ENCODE data around the gene KRTAP9-6.
"Not testable (repeated sequence)": the region's sequence is repeated elsewhere in the genome, so short reads cannot be mapped to it uniquely, and the experiment has no call there.

The KRTAP9-6 gene

DNA sequence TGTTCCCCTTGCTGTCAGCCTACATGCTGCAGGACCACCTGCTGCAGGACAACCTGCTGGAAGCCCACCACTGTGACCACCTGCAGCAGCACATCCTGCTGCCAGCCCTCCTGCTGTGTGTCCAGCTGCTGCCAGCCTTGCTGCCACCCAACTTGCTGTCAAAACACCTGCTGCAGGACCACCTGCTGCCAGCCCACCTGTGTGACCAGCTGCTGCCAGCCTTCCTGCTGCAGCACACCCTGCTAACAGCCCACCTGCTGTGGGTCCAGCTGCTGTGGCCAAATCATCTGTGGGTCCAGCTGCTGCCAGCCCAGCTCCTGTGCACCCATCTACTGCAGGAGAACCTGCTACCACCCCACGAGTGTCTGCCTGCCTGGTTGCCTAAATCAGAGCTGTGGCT, 6.1 kb downstream of the KRTAP9-6 start:
- DNase-seq (ENCODE audit: low spot score), result not testable (repeated sequence)

DNA sequence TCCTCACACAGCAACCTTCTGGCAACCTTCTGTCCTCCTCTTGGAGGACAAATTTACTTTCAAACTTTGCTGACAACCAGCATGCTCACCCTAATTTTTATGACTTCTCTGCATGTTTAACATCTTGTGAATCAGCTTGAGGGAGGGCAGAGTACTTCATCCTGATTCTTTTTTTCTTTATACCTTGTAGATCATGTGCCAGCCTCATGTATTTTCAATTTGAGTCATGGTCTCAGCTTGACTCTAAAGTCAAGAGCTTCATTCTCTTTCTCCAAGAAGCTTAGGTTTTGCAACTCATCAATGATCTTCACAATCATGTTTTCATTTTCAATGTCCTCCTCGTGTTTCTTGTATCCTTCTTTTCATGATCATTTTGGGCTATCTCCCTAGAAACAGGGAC, 6.7 kb downstream of the KRTAP9-6 start:
- DNase-seq (ENCODE audit: low spot score), result no peak

DNA sequence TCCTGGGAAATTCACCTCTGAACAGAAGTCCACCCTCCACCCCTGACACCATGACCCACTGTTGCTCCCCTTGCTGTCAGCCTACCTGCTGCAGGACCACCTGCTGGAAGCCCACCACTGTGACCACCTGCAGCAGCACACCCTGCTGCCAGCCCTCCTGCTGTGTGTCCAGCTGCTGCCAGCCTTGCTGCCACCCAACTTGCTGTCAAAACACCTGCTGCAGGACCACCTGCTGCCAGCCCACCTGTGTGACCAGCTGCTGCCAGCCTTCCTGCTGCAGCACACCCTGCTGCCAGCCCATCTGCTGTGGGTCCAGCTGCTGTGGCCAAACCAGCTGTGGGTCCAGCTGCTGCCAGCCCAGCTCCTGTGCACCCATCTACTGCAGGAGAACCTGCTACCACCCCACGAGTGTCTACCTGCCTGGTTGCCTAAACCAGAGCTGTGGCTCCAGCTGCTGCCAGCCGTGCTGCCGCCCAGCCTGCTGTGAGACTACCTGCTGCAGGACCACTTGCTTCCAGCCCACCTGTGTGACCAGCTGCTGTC, 10.5 kb downstream of the KRTAP9-6 start, which contains the start of gene KRTAP9-7:
TSS of gene KRTAP9-7 (plus strand) at position 51 of the 543 bp plus-strand sequence. CDS start at position 51, 0 bp downstream.
- DNase-seq (ENCODE audit: low spot score), result not testable (repeated sequence)

DNA sequence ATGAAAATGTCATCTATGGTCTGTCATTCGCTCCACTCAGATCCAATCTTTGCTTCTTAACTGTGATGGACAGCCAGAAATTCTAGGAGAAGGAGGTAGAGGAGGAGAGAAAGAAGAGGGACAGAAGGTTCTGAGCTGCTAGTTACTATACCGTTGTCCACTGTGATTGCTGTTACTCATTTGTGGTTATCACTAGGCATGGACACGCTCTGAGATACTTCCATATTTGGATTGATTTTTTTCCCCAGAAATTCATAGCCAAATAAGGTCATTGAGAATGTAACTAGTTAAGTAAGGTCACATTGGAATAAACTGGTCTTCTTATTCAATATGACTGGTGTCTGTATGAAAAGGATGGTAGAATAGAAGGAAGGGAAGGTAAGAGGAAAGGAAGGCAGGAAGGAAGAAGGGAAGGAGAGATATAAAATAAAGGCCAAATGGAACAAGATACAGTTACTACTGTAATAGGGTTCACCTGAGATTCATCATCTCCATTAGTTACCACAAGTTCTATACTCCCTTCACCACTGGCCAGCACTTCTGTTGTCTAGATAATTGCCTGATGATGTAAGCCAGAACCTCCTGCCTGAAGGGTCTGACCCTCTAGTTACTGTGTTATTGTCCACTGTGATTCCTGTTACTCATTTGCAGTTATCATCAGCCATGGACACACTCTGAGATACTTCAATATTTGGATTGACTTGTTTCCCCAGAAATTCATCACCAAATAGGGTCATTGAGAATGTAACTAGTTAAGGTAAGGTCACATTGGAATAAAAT, 13.2 kb downstream of the KRTAP9-6 start:
- no peak for DNase-seq (ENCODE audit: low spot score)

GRCh38 chr17:41284043-41284442, 18.9 kb downstream of the KRTAP9-6 start:
- no peak for DNase-seq (ENCODE audit: low spot score)

GRCh38 chr17:41284546-41284945, 19.4 kb downstream of the KRTAP9-6 start:
- DNase-seq (ENCODE audit: low spot score), result no peak

- DNase-seq (ENCODE audit: low spot score), result no peak
Measured at GRCh38 chr17:41287050-41287449, 21.9 kb downstream of the KRTAP9-6 start.

GRCh38 chr17:41294016-41294415, 28.8 kb downstream of the KRTAP9-6 start:
- DNase-seq (ENCODE audit: low spot score), result no peak

GRCh38 chr17:41296846-41297245, 31.7 kb downstream of the KRTAP9-6 start:
- no peak for DNase-seq (ENCODE audit: low spot score)

DNA sequence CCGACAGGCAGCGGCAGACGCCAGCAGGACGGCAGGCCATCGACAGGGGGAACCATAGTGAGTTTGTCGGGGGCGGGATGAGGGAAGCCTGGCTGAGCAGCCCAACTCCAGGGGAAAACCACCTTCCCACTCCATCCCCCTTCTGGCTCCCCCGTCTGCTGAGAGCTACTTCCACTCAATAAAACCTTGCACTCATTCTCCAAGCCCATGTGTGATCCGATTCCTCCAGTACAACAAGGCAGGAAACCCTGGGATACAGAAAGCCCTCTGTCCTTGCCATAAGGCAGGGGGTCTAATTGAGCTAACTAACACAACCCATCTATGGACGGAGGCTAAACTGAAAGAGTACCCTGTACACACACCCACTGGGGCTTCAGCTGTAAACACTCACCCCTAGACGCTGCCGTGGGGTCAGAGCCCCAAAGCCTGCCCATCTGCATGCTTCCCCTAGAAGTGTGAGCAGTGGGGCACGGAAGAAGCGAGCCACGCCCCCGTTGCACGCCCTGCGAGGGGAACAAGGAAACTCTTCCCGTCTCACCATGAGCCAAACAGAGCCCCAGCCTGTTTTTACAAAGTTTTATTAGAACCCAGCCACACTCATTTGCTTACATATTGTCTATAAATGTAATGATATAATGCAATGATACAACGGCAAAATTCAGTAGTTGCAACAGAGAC, 33.4 kb downstream of the KRTAP9-6 start:
- no peak for DNase-seq (ENCODE audit: low spot score)

GRCh38 chr17:41301204-41301790, 36.1 kb downstream of the KRTAP9-6 start:
- no peak for DNase-seq (ENCODE audit: low spot score)

GRCh38 chr17:41301916-41302901, 37.0 kb downstream of the KRTAP9-6 start, which contains the start of gene KRTAP29-1:
Gene KRTAP29-1 (minus strand): TSS chr17:41302851. CDS start chr17:41302851, 0 bp downstream.
- DNase-seq (ENCODE audit: low spot score), result no peak

GRCh38 chr17:41302981-41303380, 37.8 kb downstream of the KRTAP9-6 start:
- no peak for DNase-seq (ENCODE audit: low spot score)

DNA sequence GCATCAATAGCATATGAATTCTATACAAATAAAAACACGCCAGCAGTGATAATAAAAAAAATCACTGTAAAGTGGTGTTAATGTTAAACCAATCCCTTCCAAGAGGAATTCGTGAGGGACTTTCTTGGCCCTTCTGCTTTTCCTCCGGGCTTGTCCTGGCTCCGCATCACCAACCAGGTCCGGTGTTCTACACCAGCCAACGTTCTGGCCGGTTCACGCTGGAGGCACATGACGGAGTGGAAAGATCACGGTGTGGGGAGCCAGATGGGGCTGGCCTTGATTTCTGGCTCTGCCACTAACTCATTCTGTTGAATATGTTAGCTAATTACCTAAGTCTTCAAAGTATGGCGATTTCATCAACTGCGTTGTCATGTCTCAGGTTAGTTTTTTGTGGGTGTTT, 38.9 kb downstream of the KRTAP9-6 start:
- DNase-seq (ENCODE audit: low spot score), result no peak

DNA sequence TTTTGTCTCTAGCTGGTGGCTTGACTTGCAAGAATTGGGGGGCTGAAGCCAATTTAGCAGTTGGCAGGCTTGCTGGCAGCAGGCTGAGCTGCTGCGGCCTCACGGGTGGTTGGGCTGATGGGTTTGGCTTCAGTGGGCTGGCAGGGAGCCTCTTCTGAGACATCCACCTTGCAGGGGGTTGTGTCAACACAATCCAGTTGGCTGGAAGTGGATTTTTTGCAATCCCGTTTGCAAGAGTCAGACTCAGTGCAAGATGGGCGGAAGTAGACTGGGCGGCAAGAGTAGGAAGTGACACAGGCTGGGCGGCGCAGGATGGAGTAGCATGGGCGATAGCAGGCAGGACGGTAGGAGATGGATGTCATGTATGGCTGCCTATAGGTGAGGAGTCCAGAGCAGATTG, 42.5 kb downstream of the KRTAP9-6 start:
- DNase-seq (ENCODE audit: low spot score), result no peak

GRCh38 chr17:41308251-41308917, 43.2 kb downstream of the KRTAP9-6 start:
- DNase-seq (ENCODE audit: low spot score), result no peak

DNA sequence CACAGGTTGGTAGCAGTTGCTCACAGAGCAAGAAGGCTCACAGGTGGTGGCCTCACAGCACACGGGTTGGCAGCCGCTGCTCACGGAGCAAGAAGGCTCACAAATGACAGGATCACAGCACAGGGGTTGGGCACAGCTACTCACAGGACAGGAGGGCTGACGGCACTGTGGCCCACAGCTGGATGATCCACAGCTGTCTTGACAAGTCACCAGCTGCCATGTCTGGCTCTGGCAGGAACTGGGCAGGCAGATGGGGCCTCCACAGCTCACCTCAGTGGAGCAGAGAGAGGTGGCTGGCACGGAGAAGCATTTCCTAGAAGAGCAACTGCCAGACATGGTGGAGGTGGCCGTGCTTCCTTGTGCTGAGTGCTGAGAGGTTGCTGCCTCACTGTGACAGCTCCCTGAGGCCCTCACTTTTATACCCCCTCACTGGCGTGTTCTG, 43.8 kb downstream of the KRTAP9-6 start, which contains the start of gene KRTAP16-1:
TSS of gene KRTAP16-1 (minus strand) at position 392 of the 442 bp plus-strand sequence. CDS start at position 336, 56 bp downstream.
- no peak for DNase-seq (ENCODE audit: low spot score)

GRCh38 chr17:41311111-41311510, 45.9 kb downstream of the KRTAP9-6 start:
- DNase-seq (ENCODE audit: low spot score), result no peak

- DNase-seq (ENCODE audit: low spot score), result no peak
Measured at GRCh38 chr17:41315204-41315794, 50.1 kb downstream of the KRTAP9-6 start, which contains the start of gene KRTAP17-1. Gene KRTAP17-1 (minus strand): TSS chr17:41315710. CDS start chr17:41315650, 60 bp downstream.
